SK-N-SH (cell line): ENCODE measurements around the gene PDK2.

Source experiments
- CHD2 ChIP-seq: fragments of 150-350 bp; IDR thresholded peaks from 2 replicates; pipeline ENCODE4 v1.6.1; 2018; ENCODE audit warnings: low read length; ENCODE audit not compliant: partially characterized antibody
- CTCF ChIP-seq: fragments of 200-600 bp; sonication (generic); IDR thresholded peaks from 2 replicates; pipeline ENCODE4 v1.6.1; 2017; ENCODE audit warnings: antibody characterized with exemption, mild to moderate bottlenecking, moderate library complexity
- GATA2 ChIP-seq: sonication (generic); formaldehyde crosslinking; IDR thresholded peaks from 2 replicates; pipeline ENCODE4 v1.5.0; 2020; ENCODE audit warnings: mild to moderate bottlenecking, missing genetic modification reagents
- MEF2A ChIP-seq: IDR thresholded peaks from 2 replicates; pipeline ENCODE4 v1.4.0; 2012; ENCODE audit warnings: low read depth, borderline replicate concordance
- POLR2AphosphoS5 ChIP-seq: IDR thresholded peaks from 2 replicates; pipeline ENCODE4 v1.6.1; 2012; ENCODE audit warnings: low read depth, low read length
- RAD21 ChIP-seq: IDR thresholded peaks from 2 replicates; pipeline ENCODE4 v1.6.1; 2012; ENCODE audit warnings: mild to moderate bottlenecking, low read length
- REST ChIP-seq: IDR thresholded peaks from 2 replicates; pipeline ENCODE4 v1.6.1; 2012; ENCODE audit warnings: mild to moderate bottlenecking, low read depth, low read length, moderate library complexity
- TAF1 ChIP-seq: IDR thresholded peaks from 2 replicates; pipeline ENCODE4 v1.6.1; 2012; ENCODE audit warnings: low read depth, mild to moderate bottlenecking, low read length, moderate library complexity, borderline replicate concordance
- USF2 ChIP-seq: fragments of 150-350 bp; IDR thresholded peaks from 2 replicates; pipeline ENCODE4 v1.6.1; 2017; ENCODE audit warnings: antibody characterized with exemption, low read length, low read depth, borderline replicate concordance
- YY1 ChIP-seq: IDR thresholded peaks from 2 replicates; pipeline ENCODE4 v1.4.0; 2012; ENCODE audit warnings: low read depth, mild to moderate bottlenecking

- TF ChIP-seq CTCF, result no peak
- no peak for TF ChIP-seq GATA2
- TF ChIP-seq TAF1, result no peak
- TF ChIP-seq POLR2AphosphoS5, result no peak
- TF ChIP-seq REST, result peak; percentile 42; the same call in 1 of the 2 replicates
- TF ChIP-seq CHD2, result no peak
- TF ChIP-seq YY1, result no peak
- no peak for TF ChIP-seq RAD21
- no peak for TF ChIP-seq USF2
- TF ChIP-seq MEF2A, result no peak
Measured at GRCh38 chr17:50127697-50128361, 32.7 kb downstream of the PDK2 start.
